ENCODE data around the gene GNG12. TPM values are rescaled to one million over a fixed set of nuclear protein-coding genes. Genes with fewer than 3 reads are reported as not detected.

GNG12 gene
- total RNA-seq, 2 donors from 2014 or later: 49.4 to 61.5 TPM

DNA sequence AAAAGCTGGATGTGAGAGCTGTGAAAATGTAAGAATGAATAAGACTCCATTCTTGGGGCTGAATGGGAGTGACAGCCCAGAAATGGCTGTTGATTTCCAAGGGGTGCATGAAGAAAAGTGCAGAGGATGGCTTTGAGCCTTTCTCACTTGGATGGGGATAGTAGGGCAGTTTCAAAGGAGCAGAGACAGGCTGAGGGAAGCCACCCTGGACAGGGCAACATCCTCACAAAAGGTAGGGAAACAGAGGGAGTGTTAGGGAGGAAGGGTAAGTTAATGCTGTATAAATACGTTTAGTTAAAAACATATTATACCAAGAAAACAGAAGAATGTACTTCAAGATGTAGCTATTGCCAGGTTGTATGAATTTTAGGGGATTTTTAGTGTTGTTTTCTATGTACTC is 110.1 kb downstream of the GNG12 start:
- intact Hi-C loops (cut with DNase I): no loop called here
- 76% methylated on average over 1 of the region's 1 CpG for WGBS
- no peaks in the 10 kb centered on the region for H3K27me3 ChIP-seq (replicated peaks; ENCODE audit: insufficient read depth)
- no peaks in the 10 kb centered on the region for H3K4me1 ChIP-seq (replicated peaks)
- no peak overlapping the region for H3K4me3 ChIP-seq
- H3K36me3 ChIP-seq: no peaks in the 10 kb centered on the region
- no peaks in the 10 kb centered on the region for H3K9me3 ChIP-seq
- TF ChIP-seq, protein P1, sequence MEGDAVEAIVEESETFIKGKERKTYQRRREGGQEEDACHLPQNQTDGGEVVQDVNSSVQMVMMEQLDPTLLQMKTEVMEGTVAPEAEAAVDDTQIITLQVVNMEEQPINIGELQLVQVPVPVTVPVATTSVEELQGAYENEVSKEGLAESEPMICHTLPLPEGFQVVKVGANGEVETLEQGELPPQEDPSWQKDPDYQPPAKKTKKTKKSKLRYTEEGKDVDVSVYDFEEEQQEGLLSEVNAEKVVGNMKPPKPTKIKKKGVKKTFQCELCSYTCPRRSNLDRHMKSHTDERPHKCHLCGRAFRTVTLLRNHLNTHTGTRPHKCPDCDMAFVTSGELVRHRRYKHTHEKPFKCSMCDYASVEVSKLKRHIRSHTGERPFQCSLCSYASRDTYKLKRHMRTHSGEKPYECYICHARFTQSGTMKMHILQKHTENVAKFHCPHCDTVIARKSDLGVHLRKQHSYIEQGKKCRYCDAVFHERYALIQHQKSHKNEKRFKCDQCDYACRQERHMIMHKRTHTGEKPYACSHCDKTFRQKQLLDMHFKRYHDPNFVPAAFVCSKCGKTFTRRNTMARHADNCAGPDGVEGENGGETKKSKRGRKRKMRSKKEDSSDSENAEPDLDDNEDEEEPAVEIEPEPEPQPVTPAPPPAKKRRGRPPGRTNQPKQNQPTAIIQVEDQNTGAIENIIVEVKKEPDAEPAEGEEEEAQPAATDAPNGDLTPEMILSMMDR (IDR thresholded peaks at IDR 0.05): no peak
- TF ChIP-seq POLR2A (IDR thresholded peaks at IDR 0.05) (no peak), POLR2AphosphoS5 (IDR thresholded peaks at IDR 0.05) (no peak)
- no peak for DNase-seq (ENCODE audit: low spot score)
- no peak overlapping the region for H3K27ac ChIP-seq

DNA sequence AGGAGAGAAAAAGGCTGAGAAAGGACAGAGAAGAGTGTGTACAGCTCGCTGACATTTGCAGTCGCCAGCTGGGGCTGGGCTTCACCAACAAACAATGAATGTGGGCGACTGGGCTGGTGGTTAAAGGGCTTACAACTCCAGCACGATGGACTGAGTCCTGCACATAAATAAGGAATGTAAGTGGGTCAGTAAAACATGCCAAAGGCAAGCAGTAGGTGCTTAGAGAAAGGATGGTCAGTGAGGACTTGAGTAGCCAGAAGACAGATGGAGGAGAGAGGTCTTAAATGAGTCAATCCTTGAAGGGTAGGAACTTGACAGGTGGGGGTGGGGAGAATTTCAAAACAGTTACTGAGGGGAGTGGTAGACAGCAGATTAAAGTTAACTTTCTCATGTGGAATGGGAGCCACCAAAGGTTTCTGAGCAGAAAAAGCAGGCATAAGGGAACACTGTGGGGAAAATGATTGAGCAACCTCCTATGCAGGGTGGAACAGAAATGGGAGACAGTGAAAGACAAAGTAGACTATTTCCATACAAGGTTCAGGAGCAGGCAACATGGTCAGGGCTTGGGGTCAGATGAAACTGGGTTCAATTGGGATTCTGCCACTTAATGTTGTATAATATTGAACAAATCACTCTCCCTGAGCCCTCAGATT is 110.8 kb downstream of the GNG12 start:
- H3K9me3 ChIP-seq: no peaks in the 10 kb centered on the region
- no peaks in the 10 kb centered on the region for H3K4me1 ChIP-seq (replicated peaks)
- intact Hi-C loops (cut with DNase I): no loop called here
- no peak overlapping the region for H3K27ac ChIP-seq
- DNase-seq (ENCODE audit: low spot score): no peak
- no peak overlapping the region for H3K4me3 ChIP-seq
- WGBS: 54% methylated on average over 4 of the region's 4 CpGs
- no peaks in the 10 kb centered on the region for H3K27me3 ChIP-seq (replicated peaks; ENCODE audit: insufficient read depth)
- TF ChIP-seq POLR2A (IDR thresholded peaks at IDR 0.05) (no peak), POLR2AphosphoS5 (IDR thresholded peaks at IDR 0.05) (no peak)
- TF ChIP-seq, protein P1 (IDR thresholded peaks at IDR 0.05): no peak
- H3K36me3 ChIP-seq: no peaks in the 10 kb centered on the region

DNA sequence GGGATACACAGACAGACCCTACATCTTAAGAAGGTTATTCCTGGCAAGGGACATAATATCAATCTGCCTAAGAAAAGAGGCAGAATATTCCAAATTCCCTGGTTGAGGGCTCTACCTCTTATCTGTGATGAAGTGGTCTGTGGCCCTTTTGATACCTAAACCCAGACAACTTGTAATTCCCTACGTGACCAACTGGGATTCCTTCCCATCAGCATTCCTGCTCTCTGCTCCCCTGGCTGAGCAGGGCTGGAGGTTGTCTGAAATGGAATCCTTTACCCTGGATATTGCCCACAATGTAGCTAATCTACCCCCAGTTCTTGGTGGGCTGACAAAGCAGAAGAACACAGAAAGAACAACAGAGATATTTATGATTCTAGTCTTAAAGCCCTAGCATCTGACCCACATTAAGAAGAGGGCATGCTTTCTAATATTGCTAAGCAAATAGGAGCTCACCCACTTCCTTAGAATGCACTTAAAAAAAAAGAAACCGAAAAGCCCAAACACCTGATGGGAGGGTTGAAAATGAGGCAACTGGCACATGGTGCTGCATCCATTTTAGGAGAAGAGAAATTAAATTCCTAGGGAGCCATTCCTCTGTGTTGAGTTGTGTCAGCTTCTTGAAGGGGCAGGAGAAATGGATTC is 111.5 kb downstream of the GNG12 start:
- Histone ChIP-seq H3K9me3 (no peaks in the 10 kb centered on the region), H3K4me3 (no peak overlapping the region), H3K4me1 (replicated peaks) (no peaks in the 10 kb centered on the region), H3K36me3 (no peaks in the 10 kb centered on the region), H3K27me3 (replicated peaks; ENCODE audit: insufficient read depth) (no peaks in the 10 kb centered on the region), H3K27ac (no peak overlapping the region)
- no peak for TF ChIP-seq POLR2AphosphoS5 (IDR thresholded peaks at IDR 0.05)
- TF ChIP-seq POLR2A (IDR thresholded peaks at IDR 0.05): no peak
- TF ChIP-seq, protein P1 (IDR thresholded peaks at IDR 0.05): no peak
- WGBS: 70% methylated on average over 2 of the region's 2 CpGs
- no peak for DNase-seq (ENCODE audit: low spot score)
- intact Hi-C loops (cut with DNase I): no loop called here

DNA sequence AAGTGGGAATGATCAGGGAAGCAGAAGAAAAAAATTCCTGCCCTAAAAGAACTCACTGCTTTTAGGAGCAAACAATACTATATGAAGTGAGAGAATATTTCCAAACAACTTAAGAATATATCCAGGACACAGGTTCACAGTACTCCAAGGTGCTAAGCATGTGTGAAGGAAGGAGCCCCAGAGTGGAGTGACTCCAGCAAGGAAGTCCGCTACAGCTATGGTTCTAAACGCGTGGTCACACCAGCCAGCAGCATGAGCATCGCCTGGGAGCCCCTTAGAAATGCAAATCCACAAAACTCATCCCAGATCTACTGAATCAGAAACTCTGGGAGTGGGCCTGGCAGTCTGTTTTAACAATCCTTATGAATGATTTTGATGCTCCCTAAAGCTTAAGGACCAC is 112.2 kb downstream of the GNG12 start:
- TF ChIP-seq POLR2AphosphoS5 (IDR thresholded peaks at IDR 0.05): no peak
- TF ChIP-seq, protein P1 (IDR thresholded peaks at IDR 0.05): no peak
- no peak for TF ChIP-seq POLR2A (IDR thresholded peaks at IDR 0.05)

More for the DNA sequence above, 112.2 kb downstream of the GNG12 start:
- intact Hi-C loops (cut with DNase I): no loop called here
- DNase-seq (ENCODE audit: low spot score): no peak
- no peak overlapping the region for H3K4me3 ChIP-seq
- H3K27ac ChIP-seq: no peak overlapping the region
- WGBS: 97% methylated on average over 4 of the region's 4 CpGs
- no peaks in the 10 kb centered on the region for H3K4me1 ChIP-seq (replicated peaks)
- H3K36me3 ChIP-seq: no peaks in the 10 kb centered on the region
- no peaks in the 10 kb centered on the region for H3K9me3 ChIP-seq
- no peaks in the 10 kb centered on the region for H3K27me3 ChIP-seq (replicated peaks; ENCODE audit: insufficient read depth)

Data from prostate gland (tissue), 2 donors.